M059J (cell line): ENCODE results near the gene HAND1. TPM values are rescaled to one million over a fixed set of nuclear protein-coding genes. Genes with fewer than 3 reads are reported as not detected.

Experiments
- DNase-seq: peaks from one replicate; pipeline ENCODE4 v3.0.0-alpha.2; 2012; ENCODE audit warnings: low read depth
- total RNA-seq: library from RNA; depleted of rRNA; stranded (reverse); fragments of >200 nt; shearing (Covaris generic); gene quantifications from 2 replicates; pipeline ENCODE4 v1.2.3, GENCODE V29; 2014

HAND1 gene
- total RNA-seq, 1 experiment from 2014 or later, result not detected

GRCh38 chr5:154479160-154479943 lies 1.3 kb upstream of the HAND1 start:
- DNase-seq, result no peak

GRCh38 chr5:154478752-154479159 lies 729 bp upstream of the HAND1 start:
- no peak for DNase-seq

- DNase-seq, result peak; percentile 32
These were observed 424 bp downstream of the HAND1 start for GRCh38 chr5:154477382-154478223.

- no peak for DNase-seq
These were observed 1.4 kb downstream of the HAND1 start for GRCh38 chr5:154476354-154477205.

- DNase-seq, result no peak
These were observed 2.3 kb downstream of the HAND1 start for GRCh38 chr5:154475591-154476353.

- no peak for DNase-seq
These were observed 3.4 kb downstream of the HAND1 start for GRCh38 chr5:154474396-154475334.

- DNase-seq, result no peak
These were observed 4.3 kb downstream of the HAND1 start for GRCh38 chr5:154473581-154474283.

- no peak for DNase-seq
These were observed 5.0 kb downstream of the HAND1 start for GRCh38 chr5:154472871-154473580.

- no peak for DNase-seq
These were observed 6.8 kb downstream of the HAND1 start for GRCh38 chr5:154470947-154471870.

GRCh38 chr5:154470137-154470536 lies 7.9 kb downstream of the HAND1 start:
- no peak for DNase-seq

- DNase-seq, result peak; percentile 61
These were observed 10.2 kb downstream of the HAND1 start for GRCh38 chr5:154467655-154468354.

- DNase-seq, result peak; percentile 47
These were observed 11.4 kb downstream of the HAND1 start for GRCh38 chr5:154466671-154467070.

GRCh38 chr5:154466147-154466546 lies 11.9 kb downstream of the HAND1 start:
- DNase-seq, result no peak

- peak; percentile 67 for DNase-seq
These were observed 12.9 kb downstream of the HAND1 start for GRCh38 chr5:154465169-154465568.

- DNase-seq, result no peak
These were observed 13.6 kb downstream of the HAND1 start for GRCh38 chr5:154464438-154464837.

- no peak for DNase-seq
These were observed 16.5 kb downstream of the HAND1 start for GRCh38 chr5:154461531-154461930.

GRCh38 chr5:154460172-154460571 lies 17.9 kb downstream of the HAND1 start:
- no peak for DNase-seq
